SH-SY5Y (cell line): ENCODE data around the gene PRM2.

ENCODE experiments used
- GATA2 ChIP-seq: IDR thresholded peaks from 2 replicates; pipeline ENCODE4 v1.6.1; 2011; ENCODE audit warnings: mild to moderate bottlenecking, low read depth, low read length
- GATA3 ChIP-seq: IDR thresholded peaks from 2 replicates; pipeline ENCODE4 v1.6.1; 2011; ENCODE audit warnings: low read depth, mild to moderate bottlenecking, low read length, moderate library complexity

GRCh38 chr16:11302977-11303376, 26.7 kb upstream of the PRM2 start:
- TF ChIP-seq GATA2 (no peak), GATA3 (no peak)
